ENCODE measurements around the gene SRXN1.

DNA sequence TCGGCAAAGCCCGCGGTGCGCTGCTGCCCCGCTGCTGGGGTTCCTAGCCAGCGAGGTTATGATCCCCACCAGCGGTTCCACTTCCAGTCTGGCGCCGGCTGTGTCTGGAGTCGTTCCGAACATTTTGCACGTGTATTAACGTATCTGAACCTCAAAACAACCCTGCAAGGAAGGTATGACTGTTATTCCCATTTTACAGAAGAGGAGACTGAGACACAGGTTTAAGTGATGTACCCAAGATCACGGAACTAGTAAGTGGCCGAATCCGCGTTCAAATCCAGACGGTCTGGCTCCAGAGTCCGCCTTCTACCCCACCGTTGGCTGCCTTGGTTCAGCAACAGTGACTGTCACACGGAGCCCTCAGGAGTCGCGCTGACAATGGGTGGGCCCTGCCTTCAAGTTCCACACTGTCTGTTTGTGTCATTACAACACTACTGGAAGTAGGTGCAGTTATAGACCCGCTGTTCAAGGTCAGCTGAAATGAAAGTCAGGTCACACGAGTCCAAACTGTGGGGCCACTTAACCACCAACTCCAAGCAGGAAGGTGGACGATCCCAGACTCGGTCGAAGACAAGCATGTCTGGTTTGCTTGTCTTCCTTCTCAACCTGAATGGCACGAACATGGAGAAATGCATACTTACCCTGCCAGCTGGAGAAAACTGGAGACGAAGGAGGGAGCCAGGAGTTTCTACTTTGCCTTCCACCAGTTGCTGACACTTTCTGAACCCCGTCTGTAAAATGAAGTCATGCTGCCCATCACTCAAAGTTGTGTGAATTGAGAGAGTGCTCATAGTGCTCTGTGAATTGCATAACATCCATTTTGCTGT lies 803 bp upstream of the SRXN1 start:
- TF ChIP-seq POLR2A (IDR thresholded peaks at IDR 0.05; ENCODE audit: low read length), result peak; percentile 40
- TF ChIP-seq GATA1 (IDR thresholded peaks at IDR 0.05; ENCODE audit: low read depth, low read length), result no peak

Data from erythroblast (primary cell).